Esophagus (tissue), 2 donors: Measurements from ENCODE around the gene NBAS. TPM values are rescaled to one million over a fixed set of nuclear protein-coding genes. Genes with fewer than 3 reads are reported as not detected.
"Not testable (repeated sequence)": the region's sequence is repeated elsewhere in the genome, so short reads cannot be mapped to it uniquely, and the experiment has no call there.

Experiments
- H3K27ac ChIP-seq, 2 donors: one replicate each; pipeline ENCODE4 v1.5.1; 2013; ENCODE audit warnings: low read depth in 2 of 2, mild to moderate bottlenecking in 2 of 2, inconsistent platforms in 1 of 2, low read length in 1 of 2, moderate library complexity in 1 of 2
- H3K27me3 ChIP-seq, 2 donors: one replicate each; pipeline ENCODE4 v1.6.1; 2013; ENCODE audit warnings: low read length in 2 of 2, control low read depth in 1 of 2, mild to moderate bottlenecking in 1 of 2; ENCODE audit not compliant: insufficient read depth in 2 of 2, control insufficient read depth in 1 of 2
- H3K36me3 ChIP-seq, 2 donors: one replicate each; pipeline ENCODE4 v1.6.1; 2013; ENCODE audit warnings: low read length in 1 of 2; ENCODE audit not compliant: control insufficient read depth in 2 of 2, insufficient read depth in 2 of 2
- H3K4me1 ChIP-seq, 2 donors: one replicate each; pipeline ENCODE4 v1.6.1; 2013; ENCODE audit warnings: low read length in 1 of 2; ENCODE audit not compliant: control insufficient read depth in 2 of 2, insufficient read depth in 2 of 2
- H3K4me3 ChIP-seq, 2 donors: one replicate each; pipeline ENCODE4 v1.5.1; 2013; ENCODE audit warnings: low read length in 2 of 2, mild to moderate bottlenecking in 2 of 2, low read depth in 1 of 2, moderate library complexity in 1 of 2
- H3K9me3 ChIP-seq, 2 donors: one replicate each; pipeline ENCODE4 v1.6.1; 2013; ENCODE audit warnings: mild to moderate bottlenecking in 2 of 2, low read depth in 1 of 2, low read length in 1 of 2, moderate library complexity in 1 of 2; ENCODE audit not compliant: control insufficient read depth in 2 of 2, insufficient read depth in 1 of 2
- WGBS, 2 donors: extraction: QIAGEN DNeasy Blood & Tissue Kit; methylation state at CpG; one replicate each; pipeline ENCODE4 v1.1.7; 2013; 5-methylcytosine and 5-hydroxymethylcytosine counted together
- polyA plus RNA-seq, 2 donors: library from polyadenylated mRNA; stranded (reverse); fragments of 200-250 nt; gene quantifications; one replicate each; pipeline ENCODE4 v1.2.3, GENCODE V29; 2013
- donor health status: healthy with polysubstance abuse.
- donor health status: Bipolar disorder and iron deficiency.

The NBAS gene
- polyA plus RNA-seq, 2 donors = 13.8 to 15.0 TPM

DNA sequence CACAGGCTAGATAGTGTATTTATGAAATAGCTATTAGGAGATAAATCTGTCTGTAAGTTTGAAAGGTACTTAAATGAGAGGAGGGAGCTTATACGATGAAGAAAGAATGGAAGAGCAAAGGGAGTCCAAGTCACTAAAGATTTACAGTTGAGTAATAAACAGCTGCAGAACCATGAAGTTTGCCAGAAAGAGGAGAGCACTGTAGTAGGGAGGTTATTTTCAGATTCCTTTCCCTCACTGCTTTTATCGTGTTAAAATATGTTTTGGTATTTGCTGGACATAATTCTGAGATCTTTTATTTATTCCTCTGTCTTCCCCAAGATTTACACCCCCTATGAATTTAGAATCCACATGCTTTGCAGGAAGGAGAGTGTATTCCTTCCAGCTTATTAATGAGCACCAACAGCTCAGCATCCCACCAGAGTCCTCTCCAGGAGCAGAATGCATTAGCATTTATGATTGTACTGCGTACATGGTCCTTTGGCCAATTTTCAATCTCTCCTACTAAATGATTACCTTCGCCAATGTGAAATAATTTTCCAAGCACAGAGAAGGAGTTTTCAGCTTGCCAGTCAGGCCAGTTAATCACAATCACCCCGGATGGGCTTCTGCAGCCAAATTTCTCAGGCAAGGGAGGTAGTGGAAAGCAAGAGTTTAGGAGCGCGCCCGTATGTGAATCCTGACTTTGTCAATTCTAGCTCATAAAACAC lies 297.0 kb downstream of the NBAS start:
- Histone ChIP-seq H3K36me3 (peaks cover 2 to 4% of the 10 kb centered on the region in 2 donors), H3K27me3 (no peaks in the 10 kb centered on the region), H3K4me3 (no peak overlapping the region), H3K4me1 (no peaks in the 10 kb centered on the region), H3K27ac (no peak overlapping the region), H3K9me3 (no peaks in the 10 kb centered on the region)
- 86 to 89% methylated on average over 8 of the region's 8 CpGs for WGBS, 2 donors

GRCh38 chr2:15262792-15263191 lies 298.3 kb downstream of the NBAS start:
- no peaks in the 10 kb centered on the region for H3K9me3 ChIP-seq
- WGBS, 2 donors = 92 to 95% methylated on average over 2 of the region's 2 CpGs

GRCh38 chr2:15260835-15261234 lies 300.3 kb downstream of the NBAS start:
- 83 to 96% methylated on average over 2 of the region's 2 CpGs for WGBS, 2 donors
- Histone ChIP-seq H3K27me3 (no peaks in the 10 kb centered on the region), H3K27ac (no peak overlapping the region), H3K9me3 (no peaks in the 10 kb centered on the region), H3K36me3 (peaks cover 0 to under 1% of the 10 kb centered on the region in 2 donors), H3K4me3 (no peak overlapping the region), H3K4me1 (no peaks in the 10 kb centered on the region)

More at GRCh38 chr2:15262792-15263191, 298.3 kb downstream of the NBAS start:
- no peak overlapping the region for H3K4me3 ChIP-seq
- peaks cover 0 to 2% of the 10 kb centered on the region in 2 donors for H3K36me3 ChIP-seq
- no peak overlapping the region for H3K27ac ChIP-seq
- H3K4me1 ChIP-seq = no peaks in the 10 kb centered on the region
- H3K27me3 ChIP-seq = no peaks in the 10 kb centered on the region

DNA sequence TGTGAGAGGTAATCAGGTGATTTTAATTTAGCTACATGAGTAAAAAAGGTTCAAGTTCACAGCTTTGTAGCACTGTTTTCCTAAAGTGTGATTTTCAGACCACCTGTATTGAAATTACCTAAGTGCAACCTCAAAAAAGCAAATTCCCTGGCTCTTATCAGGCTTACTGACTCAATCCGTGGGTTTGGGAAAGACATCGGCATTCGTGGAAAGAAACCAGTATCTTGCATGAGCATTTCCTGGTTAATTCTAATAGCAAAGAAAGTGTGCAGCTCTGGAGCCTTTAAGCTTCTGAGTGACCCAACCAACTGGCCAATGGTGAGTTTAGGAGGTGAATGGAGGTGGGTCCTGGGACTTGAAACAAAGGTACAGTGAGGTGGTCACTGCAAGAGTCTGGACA lies 300.9 kb downstream of the NBAS start:
- Histone ChIP-seq H3K27ac (no peak overlapping the region), H3K4me1 (no peaks in the 10 kb centered on the region), H3K27me3 (no peaks in the 10 kb centered on the region), H3K36me3 (no peaks in the 10 kb centered on the region), H3K9me3 (no peaks in the 10 kb centered on the region), H3K4me3 (no peak overlapping the region)
- 88 to 89% methylated on average over 3 of the region's 3 CpGs for WGBS, 2 donors

DNA sequence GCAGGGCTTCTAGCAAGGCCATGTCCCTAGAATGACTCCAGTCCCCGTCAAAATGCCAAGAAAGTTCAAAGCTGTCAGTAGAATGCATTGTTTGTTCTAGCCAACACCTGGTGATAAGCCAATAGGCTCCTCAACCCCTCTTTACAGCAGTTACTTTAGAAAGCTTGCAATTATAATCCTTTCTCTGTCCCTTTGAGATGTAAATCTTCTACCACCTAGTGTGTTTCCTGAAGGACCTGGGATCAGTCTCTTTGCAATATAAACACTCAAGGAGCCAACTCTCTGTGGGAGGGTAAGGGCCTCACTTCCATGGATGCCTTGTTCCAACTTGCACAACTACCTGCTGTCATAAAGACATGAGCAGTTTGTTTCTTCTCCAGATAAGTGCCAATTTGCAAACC lies 301.8 kb downstream of the NBAS start:
- H3K36me3 ChIP-seq = no peaks in the 10 kb centered on the region
- H3K27ac ChIP-seq = no peak overlapping the region
- no peak overlapping the region for H3K4me3 ChIP-seq
- H3K4me1 ChIP-seq = no peaks in the 10 kb centered on the region
- 47 to 58% methylated on average over 1 of the region's 1 CpG for WGBS, 2 donors
- H3K27me3 ChIP-seq = no peaks in the 10 kb centered on the region
- H3K9me3 ChIP-seq = no peaks in the 10 kb centered on the region

GRCh38 chr2:15258385-15258784 lies 302.7 kb downstream of the NBAS start:
- H3K36me3 ChIP-seq, H3K27ac ChIP-seq, H3K9me3 ChIP-seq, H3K4me3 ChIP-seq, H3K27me3 ChIP-seq, H3K4me1 ChIP-seq: not testable (repeated sequence)
- 94 to 96% methylated on average over 7 of the region's 7 CpGs for WGBS, 2 donors

GRCh38 chr2:15253835-15254286 lies 307.3 kb downstream of the NBAS start:
- Histone ChIP-seq H3K9me3 (no peaks in the 10 kb centered on the region), H3K27me3 (no peaks in the 10 kb centered on the region), H3K36me3 (peaks cover 0 to 3% of the 10 kb centered on the region in 2 donors), H3K4me1 (no peaks in the 10 kb centered on the region), H3K4me3 (no peak overlapping the region), H3K27ac (no peak overlapping the region)
- WGBS, 2 donors = 86 to 90% methylated on average over 3 of the region's 3 CpGs

- peaks cover 0 to 3% of the 10 kb centered on the region in 2 donors for H3K36me3 ChIP-seq
- no peak overlapping the region for H3K27ac ChIP-seq
- no peak overlapping the region for H3K4me3 ChIP-seq
- no peaks in the 10 kb centered on the region for H3K4me1 ChIP-seq
- no peaks in the 10 kb centered on the region for H3K9me3 ChIP-seq
- no peaks in the 10 kb centered on the region for H3K27me3 ChIP-seq
- 96 to 98% methylated on average over 2 of the region's 2 CpGs for WGBS, 2 donors
Observed at GRCh38 chr2:15253247-15253646, 307.9 kb downstream of the NBAS start.

DNA sequence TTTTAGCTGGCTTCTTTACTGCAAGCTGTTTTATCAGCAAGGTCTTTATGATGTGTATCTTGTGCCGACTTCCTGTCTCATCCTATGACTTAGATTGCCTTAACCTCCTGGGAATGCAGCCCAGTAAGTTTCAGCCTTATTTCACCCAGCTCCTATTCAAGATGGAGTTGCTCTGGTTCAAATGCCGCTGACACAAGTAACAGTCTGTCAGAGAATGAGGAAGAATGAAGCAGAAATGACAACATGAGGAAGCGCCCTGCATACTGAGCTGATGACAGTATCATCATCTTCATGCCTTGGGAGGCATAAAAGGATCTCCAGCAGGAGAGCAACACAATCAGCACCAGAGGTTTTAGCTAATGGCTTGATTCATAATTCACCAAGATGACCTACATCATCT lies 309.4 kb downstream of the NBAS start:
- H3K36me3 ChIP-seq = peaks cover 0 to 3% of the 10 kb centered on the region in 2 donors
- H3K4me3 ChIP-seq = no peak overlapping the region
- H3K27me3 ChIP-seq = no peaks in the 10 kb centered on the region
- no peak overlapping the region for H3K27ac ChIP-seq
- no peaks in the 10 kb centered on the region for H3K4me1 ChIP-seq
- H3K9me3 ChIP-seq = no peaks in the 10 kb centered on the region
- 95 to 98% methylated on average over 3 of the region's 3 CpGs for WGBS, 2 donors

- not testable (repeated sequence) for H3K27ac ChIP-seq, H3K36me3 ChIP-seq, H3K9me3 ChIP-seq, H3K4me1 ChIP-seq, H3K27me3 ChIP-seq, H3K4me3 ChIP-seq
- WGBS, 2 donors = 95% methylated on average over 3 of the region's 3 CpGs
Observed at GRCh38 chr2:15250946-15251345, 310.2 kb downstream of the NBAS start.
